Stimulated activated naive CD8-positive, alpha-beta T cell treated with anti-CD3 and anti-CD28 coated beads, Interleukin-15, Interleukin-2, amounts not matched to agents 100 ng/mL and 50 ng/mL, for 24 hours (primary cell): ENCODE data around the gene SIAH2.
"Not testable (repeated sequence)": the region's sequence is repeated elsewhere in the genome, so short reads cannot be mapped to it uniquely, and the experiment has no call there.

Source experiments
- H3K27ac Mint-ChIP-seq: one replicate; pipeline ENCODE4 v1.8.0; 2021; ENCODE audit warnings: mild to moderate bottlenecking, mixed read lengths
- H3K27me3 Mint-ChIP-seq: one replicate; pipeline ENCODE4 v1.8.0; 2021; ENCODE audit warnings: mixed read lengths
- H3K36me3 Mint-ChIP-seq: one replicate; pipeline ENCODE4 v1.8.0; 2021; ENCODE audit warnings: low read depth, mixed read lengths
- H3K4me1 Mint-ChIP-seq: one replicate; pipeline ENCODE4 v1.8.0; 2021; ENCODE audit warnings: low read depth, mixed read lengths
- H3K4me3 Mint-ChIP-seq: one replicate; pipeline ENCODE4 v1.8.0; 2021; ENCODE audit warnings: mild to moderate bottlenecking, mixed read lengths
- H3K9me3 Mint-ChIP-seq: one replicate; pipeline ENCODE4 v1.8.0; 2021; ENCODE audit warnings: mixed read lengths

Gene SIAH2, protein sequence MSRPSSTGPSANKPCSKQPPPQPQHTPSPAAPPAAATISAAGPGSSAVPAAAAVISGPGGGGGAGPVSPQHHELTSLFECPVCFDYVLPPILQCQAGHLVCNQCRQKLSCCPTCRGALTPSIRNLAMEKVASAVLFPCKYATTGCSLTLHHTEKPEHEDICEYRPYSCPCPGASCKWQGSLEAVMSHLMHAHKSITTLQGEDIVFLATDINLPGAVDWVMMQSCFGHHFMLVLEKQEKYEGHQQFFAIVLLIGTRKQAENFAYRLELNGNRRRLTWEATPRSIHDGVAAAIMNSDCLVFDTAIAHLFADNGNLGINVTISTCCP

GRCh38 chr3:150763122-150763840 lies at the start of gene SIAH2:
Gene SIAH2, minus strand, starts transcription at chr3:150763169. Its CDS starts 320 bp downstream, at chr3:150762849.
- no peaks in the 10 kb centered on the region for H3K9me3 Mint-ChIP-seq
- peaks cover 65% of the 10 kb centered on the region for H3K4me1 Mint-ChIP-seq
- H3K27ac Mint-ChIP-seq = peak within 1 kb of the TSS; percentile 100
- no peaks in the 10 kb centered on the region for H3K27me3 Mint-ChIP-seq
- peak within 1 kb of the TSS; percentile 98 for H3K4me3 Mint-ChIP-seq
- H3K36me3 Mint-ChIP-seq = peaks cover 39% of the 10 kb centered on the region

DNA sequence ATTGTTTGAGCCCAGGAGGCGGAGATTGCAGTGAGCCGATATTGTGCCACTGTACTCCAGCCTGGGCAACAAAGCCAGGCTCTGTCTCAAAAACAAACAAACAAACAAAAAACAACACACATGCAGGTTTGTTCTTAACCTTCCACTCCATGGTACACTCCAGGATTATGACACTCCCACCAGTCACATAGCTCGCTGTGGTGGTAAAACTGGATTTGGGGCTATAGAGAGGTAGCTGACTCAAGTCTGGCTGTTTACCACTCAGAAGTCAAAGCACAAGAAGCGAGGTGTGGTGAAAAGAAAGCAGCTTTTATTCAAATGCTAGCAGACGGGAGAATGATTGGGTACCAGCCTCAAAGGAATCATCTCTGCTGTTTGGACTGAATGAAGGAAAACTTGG lies 49.0 kb upstream of the SIAH2 start:
- Mint-ChIP-seq H3K4me1 (no peaks in the 10 kb centered on the region), H3K27me3 (peaks cover 12% of the 10 kb centered on the region), H3K4me3 (no peak overlapping the region), H3K9me3 (no peaks in the 10 kb centered on the region), H3K36me3 (no peaks in the 10 kb centered on the region), H3K27ac (no peak overlapping the region)

- H3K27ac Mint-ChIP-seq = no peak overlapping the region
- peaks cover 9% of the 10 kb centered on the region for H3K27me3 Mint-ChIP-seq
- H3K36me3 Mint-ChIP-seq = no peaks in the 10 kb centered on the region
- H3K4me3 Mint-ChIP-seq = no peak overlapping the region
- H3K4me1 Mint-ChIP-seq = no peaks in the 10 kb centered on the region
- no peaks in the 10 kb centered on the region for H3K9me3 Mint-ChIP-seq
These were observed 47.7 kb upstream of the SIAH2 start for GRCh38 chr3:150810641-150811040.

DNA sequence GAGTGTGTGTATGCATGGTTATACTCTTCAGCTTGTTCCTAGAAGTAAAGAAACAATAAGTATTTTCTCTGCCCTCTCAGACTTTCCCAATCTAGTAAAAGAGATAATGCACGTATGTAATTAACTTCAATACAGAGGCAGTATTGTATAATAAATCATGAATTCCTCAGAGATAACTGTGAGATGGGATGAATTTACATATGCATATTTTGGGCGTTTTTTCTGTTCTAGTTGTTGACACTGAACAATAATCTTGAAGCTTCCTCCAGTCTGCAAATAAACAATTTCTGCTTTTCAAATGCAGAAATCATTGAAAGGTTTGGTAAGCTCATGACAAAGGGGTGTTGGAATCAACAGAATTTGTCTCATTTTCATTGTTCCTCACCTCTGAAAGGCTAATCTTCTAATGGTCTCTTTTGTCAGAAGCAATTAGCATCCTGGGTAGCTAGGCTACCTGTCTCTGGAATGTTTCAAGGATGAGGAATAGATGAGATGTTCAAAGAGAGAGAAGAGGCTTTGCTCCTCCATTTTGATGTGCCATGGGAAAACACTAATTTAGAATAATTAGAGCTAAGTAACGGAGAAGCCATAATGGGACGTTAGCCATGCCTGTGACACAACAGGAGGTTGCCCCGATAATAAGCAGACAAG lies 43.3 kb upstream of the SIAH2 start:
- no peaks in the 10 kb centered on the region for H3K4me1 Mint-ChIP-seq
- H3K36me3 Mint-ChIP-seq = no peaks in the 10 kb centered on the region

GRCh38 chr3:150805354-150805753 lies 42.4 kb upstream of the SIAH2 start:
- no peaks in the 10 kb centered on the region for H3K4me1 Mint-ChIP-seq
- H3K9me3 Mint-ChIP-seq = no peaks in the 10 kb centered on the region
- H3K4me3 Mint-ChIP-seq = no peak overlapping the region
- H3K27ac Mint-ChIP-seq = no peak overlapping the region
- H3K36me3 Mint-ChIP-seq = no peaks in the 10 kb centered on the region
- no peaks in the 10 kb centered on the region for H3K27me3 Mint-ChIP-seq

More for the DNA sequence above, 43.3 kb upstream of the SIAH2 start:
- H3K4me3 Mint-ChIP-seq = no peak overlapping the region
- no peaks in the 10 kb centered on the region for H3K9me3 Mint-ChIP-seq
- no peak overlapping the region for H3K27ac Mint-ChIP-seq
- no peaks in the 10 kb centered on the region for H3K27me3 Mint-ChIP-seq

- peaks cover under 1% of the 10 kb centered on the region for H3K4me1 Mint-ChIP-seq
- peaks cover 5% of the 10 kb centered on the region for H3K27me3 Mint-ChIP-seq
- no peaks in the 10 kb centered on the region for H3K9me3 Mint-ChIP-seq
- no peak overlapping the region for H3K4me3 Mint-ChIP-seq
- H3K36me3 Mint-ChIP-seq = no peaks in the 10 kb centered on the region
- H3K27ac Mint-ChIP-seq = no peak overlapping the region
These were observed 40.5 kb upstream of the SIAH2 start for GRCh38 chr3:150803440-150803985.

- Mint-ChIP-seq H3K9me3 (no peaks in the 10 kb centered on the region), H3K36me3 (no peaks in the 10 kb centered on the region), H3K4me1 (peaks cover 17% of the 10 kb centered on the region), H3K27me3 (peaks cover 8% of the 10 kb centered on the region), H3K4me3 (no peak overlapping the region), H3K27ac (no peak overlapping the region)
These were observed 37.8 kb upstream of the SIAH2 start for GRCh38 chr3:150800722-150801121.

GRCh38 chr3:150798122-150798618 lies 35.2 kb upstream of the SIAH2 start:
- no peak overlapping the region for H3K4me3 Mint-ChIP-seq

GRCh38 chr3:150797155-150797554 lies 34.2 kb upstream of the SIAH2 start:
- no peak overlapping the region for H3K4me3 Mint-ChIP-seq
- no peak overlapping the region for H3K27ac Mint-ChIP-seq
- H3K9me3 Mint-ChIP-seq = no peaks in the 10 kb centered on the region
- peaks cover 12% of the 10 kb centered on the region for H3K27me3 Mint-ChIP-seq
- peaks cover 17% of the 10 kb centered on the region for H3K4me1 Mint-ChIP-seq
- H3K36me3 Mint-ChIP-seq = no peaks in the 10 kb centered on the region

More at GRCh38 chr3:150798122-150798618, 35.2 kb upstream of the SIAH2 start:
- Mint-ChIP-seq H3K36me3 (no peaks in the 10 kb centered on the region), H3K9me3 (no peaks in the 10 kb centered on the region), H3K27me3 (peaks cover 12% of the 10 kb centered on the region), H3K27ac (no peak overlapping the region), H3K4me1 (peaks cover 17% of the 10 kb centered on the region)

DNA sequence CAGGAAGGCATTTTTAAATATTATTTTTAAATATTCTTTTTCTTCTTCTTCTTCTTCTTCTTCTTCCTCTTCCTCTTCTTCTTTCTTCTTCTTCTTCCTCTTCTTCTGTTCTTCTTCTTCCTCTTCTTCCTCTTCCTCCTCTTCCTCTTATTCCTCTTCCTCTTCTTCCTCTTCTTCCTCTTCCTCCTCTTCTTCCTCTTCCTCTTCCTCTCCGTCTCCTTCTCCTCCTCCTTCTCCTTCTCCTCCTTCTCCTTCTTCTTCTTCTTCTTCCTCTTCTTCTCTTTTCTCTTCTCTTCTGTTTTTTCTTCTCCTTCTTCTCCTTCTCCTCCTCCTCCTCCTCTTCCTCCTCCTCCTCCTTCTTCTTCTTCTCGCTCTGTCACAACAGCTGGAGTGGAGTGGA lies 33.6 kb upstream of the SIAH2 start:
- H3K36me3 Mint-ChIP-seq, H3K27ac Mint-ChIP-seq, H3K4me3 Mint-ChIP-seq, H3K9me3 Mint-ChIP-seq: not testable (repeated sequence)
- Mint-ChIP-seq H3K27me3 (peaks cover 12% of the 10 kb centered on the region), H3K4me1 (peaks cover 17% of the 10 kb centered on the region)

- H3K27ac Mint-ChIP-seq = no peak overlapping the region
- H3K9me3 Mint-ChIP-seq = no peaks in the 10 kb centered on the region
- peaks cover 16% of the 10 kb centered on the region for H3K27me3 Mint-ChIP-seq
- H3K4me1 Mint-ChIP-seq = peaks cover 17% of the 10 kb centered on the region
- no peaks in the 10 kb centered on the region for H3K36me3 Mint-ChIP-seq
- H3K4me3 Mint-ChIP-seq = no peak overlapping the region
These were observed 30.7 kb upstream of the SIAH2 start for GRCh38 chr3:150793641-150794040.

GRCh38 chr3:150790629-150791028 lies 27.7 kb upstream of the SIAH2 start:
- Mint-ChIP-seq H3K4me1 (peaks cover 25% of the 10 kb centered on the region), H3K36me3 (no peaks in the 10 kb centered on the region), H3K27ac (no peak overlapping the region), H3K4me3 (no peak overlapping the region), H3K27me3 (peaks cover 16% of the 10 kb centered on the region), H3K9me3 (no peaks in the 10 kb centered on the region)

GRCh38 chr3:150789451-150789850 lies 26.5 kb upstream of the SIAH2 start:
- no peak overlapping the region for H3K4me3 Mint-ChIP-seq
- no peaks in the 10 kb centered on the region for H3K36me3 Mint-ChIP-seq
- no peak overlapping the region for H3K27ac Mint-ChIP-seq
- peaks cover 37% of the 10 kb centered on the region for H3K4me1 Mint-ChIP-seq
- H3K27me3 Mint-ChIP-seq = peaks cover 12% of the 10 kb centered on the region
- H3K9me3 Mint-ChIP-seq = no peaks in the 10 kb centered on the region

DNA sequence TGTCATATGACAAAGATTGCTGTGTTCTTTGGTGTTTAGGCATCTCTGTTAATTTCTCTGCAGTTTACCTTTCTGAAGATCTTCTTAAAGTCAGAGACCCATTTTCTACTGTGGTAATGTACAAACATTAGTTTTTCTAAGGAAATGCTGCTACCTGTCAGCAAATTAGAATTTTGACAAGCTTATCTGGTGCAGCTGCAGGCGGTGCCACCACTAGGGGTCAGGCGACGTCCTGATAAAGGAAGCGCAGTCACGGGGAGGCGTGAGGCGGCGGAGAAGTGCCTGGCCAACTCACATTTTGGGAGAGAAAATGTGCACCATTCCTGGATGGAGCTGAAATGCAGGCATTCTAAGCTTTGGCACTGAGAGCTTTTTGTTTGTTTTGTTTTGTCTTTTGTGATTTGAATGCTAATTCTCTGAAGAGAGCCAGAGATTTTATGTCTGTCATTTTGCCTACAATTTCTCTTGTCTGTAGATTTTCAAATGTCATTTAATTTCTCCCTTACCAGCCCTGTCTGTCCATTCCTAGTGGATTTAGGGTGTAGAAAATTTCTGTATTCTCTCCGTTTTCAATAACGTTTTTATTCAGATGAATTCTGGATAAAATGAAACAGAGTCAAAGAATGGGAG lies 24.9 kb upstream of the SIAH2 start:
- no peak overlapping the region for H3K27ac Mint-ChIP-seq
- H3K27me3 Mint-ChIP-seq = peaks cover 12% of the 10 kb centered on the region
- no peak overlapping the region for H3K4me3 Mint-ChIP-seq
- H3K36me3 Mint-ChIP-seq = no peaks in the 10 kb centered on the region
- H3K4me1 Mint-ChIP-seq = peaks cover 53% of the 10 kb centered on the region
- no peaks in the 10 kb centered on the region for H3K9me3 Mint-ChIP-seq
